Aorta (tissue), 5 donors: ENCODE data around the gene BAZ1B. TPM values are rescaled to one million over a fixed set of nuclear protein-coding genes. Genes with fewer than 3 reads are reported as not detected.
"Not testable (repeated sequence)": the region's sequence is repeated elsewhere in the genome, so short reads cannot be mapped to it uniquely, and the experiment has no call there.

Experiments
- ATAC-seq: fragments of 200-7000 bp; cut with Tn5 transposase; one replicate; pipeline ENCODE4 v1.9.1; 2022; ENCODE audit warnings: moderate library complexity; ENCODE audit not compliant: low FRiP score
- DNase-seq, 2 donors: peaks; one replicate each; pipeline ENCODE4 v3.0.0-alpha.2; 2020
- H3K27ac ChIP-seq, 2 donors: one replicate each; pipeline ENCODE4 v1.5.1; 2013; ENCODE audit warnings: low read length in 2 of 2, mild to moderate bottlenecking in 2 of 2, moderate library complexity in 2 of 2, control low read depth in 1 of 2, inconsistent platforms in 1 of 2, low read depth in 1 of 2
- H3K27me3 ChIP-seq, 2 donors: one replicate each; pipeline ENCODE4 v1.6.1; 2013; ENCODE audit warnings: control low read depth in 1 of 2, low read length in 1 of 2, mild to moderate bottlenecking in 1 of 2, moderate library complexity in 1 of 2; ENCODE audit not compliant: insufficient read depth in 2 of 2, control insufficient read depth in 1 of 2
- H3K36me3 ChIP-seq, 2 donors: one replicate each; pipeline ENCODE4 v1.6.1; 2013; ENCODE audit warnings: control low read depth in 1 of 2, low read length in 1 of 2, mild to moderate bottlenecking in 1 of 2; ENCODE audit not compliant: insufficient read depth in 2 of 2, control insufficient read depth in 1 of 2
- H3K4me1 ChIP-seq, 2 donors: one replicate each; pipeline ENCODE4 v1.6.1; 2013; ENCODE audit warnings: low read length in 2 of 2, control low read depth in 1 of 2, mild to moderate bottlenecking in 1 of 2, moderate library complexity in 1 of 2; ENCODE audit not compliant: insufficient read depth in 2 of 2, control insufficient read depth in 1 of 2
- H3K4me3 ChIP-seq, 2 donors: one replicate each; pipeline ENCODE4 v1.5.1; 2013; ENCODE audit warnings: low read length in 2 of 2, control low read depth in 1 of 2, mild to moderate bottlenecking in 1 of 2
- H3K9me3 ChIP-seq: one replicate; pipeline ENCODE4 v1.6.1; 2013; ENCODE audit warnings: mild to moderate bottlenecking, low read length; ENCODE audit not compliant: control insufficient read depth
- WGBS, 2 donors: extraction: QIAGEN DNeasy Blood & Tissue Kit; methylation state at CpG; one replicate each; pipeline ENCODE4 v1.1.7; 2013; 5-methylcytosine and 5-hydroxymethylcytosine counted together
- intact Hi-C, 2 donors: fragments of 100-400 bp; cut with DNase I; formaldehyde crosslinking; loops; one replicate each; pipeline versions ENCODE4 v1.14.2 to v1.15.0; 2022
- polyA plus RNA-seq, 2 donors: library from polyadenylated mRNA; stranded (reverse); fragments of 200-250 nt; gene quantifications; one replicate each; pipeline ENCODE4 v1.2.3, GENCODE V29; 2013
- total RNA-seq, 2 donors: library from RNA; stranded (reverse); fragmentation: NEBNext Ultra II Directional; extraction: Animal tissue kit (Norgen Biotek cat#: 25700); gene quantifications; one replicate each; pipeline ENCODE4 v1.2.1, GENCODE V29; 2021
- donor health status: healthy with polysubstance abuse.
- donor health status: Bipolar disorder and iron deficiency.
- donor health status: DM: no; HTN: no; CAD: no.
- donor health status: DM: no; HTN: no; CAD: no.
- donor health status: DM: yes; HTN: yes; CAD: no.

BAZ1B gene
- total and polyA plus RNA-seq, 4 donors = 19.1 to 60.0 (median 36.6) TPM

DNA sequence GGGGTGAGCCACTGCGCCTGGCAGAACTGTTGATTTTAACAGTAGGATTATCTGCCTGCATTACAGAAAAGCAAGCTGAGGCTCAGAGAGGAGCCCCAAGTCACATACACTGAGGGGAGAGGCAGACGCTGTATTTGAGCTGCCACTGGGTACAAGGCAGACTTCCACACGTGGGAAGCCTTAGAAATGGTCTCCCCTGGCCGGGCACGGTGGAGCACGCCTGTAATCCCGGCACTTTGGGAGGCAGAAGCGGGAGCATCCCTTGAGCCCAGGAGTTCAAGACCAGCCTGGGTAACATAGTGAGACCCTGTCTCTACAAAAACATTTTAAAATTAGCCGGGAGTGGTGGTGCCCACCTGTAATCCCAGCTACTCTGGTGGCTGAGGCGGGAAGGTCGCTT, 89.4 kb downstream of the BAZ1B start:
- DNase-seq (no peak), ATAC-seq (no peak)
- no peak overlapping the region for H3K27ac ChIP-seq
- H3K27me3 ChIP-seq = no peaks in the 10 kb centered on the region
- no peaks in the 10 kb centered on the region for H3K9me3 ChIP-seq
- no peaks in the 10 kb centered on the region for H3K36me3 ChIP-seq
- H3K4me3 ChIP-seq = no peak overlapping the region
- intact Hi-C loops = no loop called here
- no peaks in the 10 kb centered on the region for H3K4me1 ChIP-seq
- 86 to 89% methylated on average over 11 of the region's 11 CpGs for WGBS, 2 donors

DNA sequence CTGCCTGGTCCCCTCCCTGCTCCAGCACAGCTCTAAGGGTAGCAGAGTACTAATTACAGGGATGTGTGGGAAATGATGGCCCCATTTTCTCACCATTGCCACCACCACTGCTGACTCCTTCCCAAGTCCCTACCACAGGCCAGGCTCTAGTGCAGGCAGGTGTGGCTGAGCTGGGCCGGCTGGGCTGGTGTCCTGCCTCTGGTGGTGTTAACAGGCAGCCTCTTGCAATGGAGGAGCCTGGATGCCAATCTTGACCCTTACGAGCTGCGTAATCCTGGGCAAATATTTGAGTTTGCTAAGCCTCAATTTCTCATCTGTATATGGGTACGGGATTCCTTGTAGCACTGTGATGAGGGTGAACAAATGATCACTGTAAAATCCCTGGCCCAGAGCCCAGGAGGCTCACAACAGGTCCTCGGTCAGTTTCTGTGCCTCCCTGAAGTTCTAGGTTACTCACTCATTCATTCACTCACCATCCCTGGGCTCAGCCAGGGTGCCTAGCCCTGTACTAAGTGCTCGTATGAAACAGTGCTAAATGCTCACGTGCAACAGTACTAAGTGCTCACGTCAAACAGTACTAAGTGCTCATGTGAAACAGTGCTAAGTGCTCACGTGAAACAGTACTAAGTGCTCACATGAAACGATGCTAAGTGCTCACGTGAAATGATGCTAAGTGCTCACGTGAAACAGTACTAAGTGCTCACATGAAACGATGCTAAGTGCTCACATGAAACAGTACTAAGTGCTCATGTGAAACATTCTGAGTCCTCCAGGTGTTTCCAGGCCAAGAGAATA, 90.9 kb downstream of the BAZ1B start:
- no peaks in the 10 kb centered on the region for H3K27me3 ChIP-seq
- intact Hi-C loops = no loop called here
- no peaks in the 10 kb centered on the region for H3K36me3 ChIP-seq
- DNase-seq = peak in 1 of 2 donors; percentile 32
- WGBS, 2 donors = 90 to 92% methylated on average over 13 of the region's 13 CpGs
- no peaks in the 10 kb centered on the region for H3K9me3 ChIP-seq
- no peak for ATAC-seq
- H3K4me1 ChIP-seq = no peaks in the 10 kb centered on the region
- H3K27ac ChIP-seq = no peak overlapping the region
- no peak overlapping the region for H3K4me3 ChIP-seq

DNA sequence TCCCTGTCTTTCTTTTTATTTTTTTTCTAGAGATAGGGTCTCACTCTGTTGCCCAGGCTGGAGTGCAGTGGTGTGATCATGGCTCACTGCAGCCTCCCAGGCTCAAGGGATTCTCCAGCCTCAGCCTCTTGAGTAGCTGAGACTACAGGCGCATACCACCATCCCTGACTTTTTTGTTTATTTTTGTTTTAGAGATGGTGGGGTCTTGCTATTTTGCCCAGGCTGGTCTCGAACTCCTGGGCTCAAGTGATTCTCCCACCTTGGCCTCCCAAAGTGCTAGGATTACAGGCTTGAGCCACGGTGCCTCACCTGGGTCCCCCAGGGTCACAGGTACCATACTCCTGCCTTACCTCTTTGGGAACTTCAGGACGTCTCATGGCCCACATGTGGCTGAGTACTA, 91.6 kb downstream of the BAZ1B start:
- H3K27ac ChIP-seq, H3K36me3 ChIP-seq, H3K9me3 ChIP-seq, ATAC-seq, intact Hi-C loops, H3K27me3 ChIP-seq, DNase-seq, H3K4me1 ChIP-seq, H3K4me3 ChIP-seq: not testable (repeated sequence)
- WGBS, 2 donors = 78 to 82% methylated on average over 4 of the region's 4 CpGs

DNA sequence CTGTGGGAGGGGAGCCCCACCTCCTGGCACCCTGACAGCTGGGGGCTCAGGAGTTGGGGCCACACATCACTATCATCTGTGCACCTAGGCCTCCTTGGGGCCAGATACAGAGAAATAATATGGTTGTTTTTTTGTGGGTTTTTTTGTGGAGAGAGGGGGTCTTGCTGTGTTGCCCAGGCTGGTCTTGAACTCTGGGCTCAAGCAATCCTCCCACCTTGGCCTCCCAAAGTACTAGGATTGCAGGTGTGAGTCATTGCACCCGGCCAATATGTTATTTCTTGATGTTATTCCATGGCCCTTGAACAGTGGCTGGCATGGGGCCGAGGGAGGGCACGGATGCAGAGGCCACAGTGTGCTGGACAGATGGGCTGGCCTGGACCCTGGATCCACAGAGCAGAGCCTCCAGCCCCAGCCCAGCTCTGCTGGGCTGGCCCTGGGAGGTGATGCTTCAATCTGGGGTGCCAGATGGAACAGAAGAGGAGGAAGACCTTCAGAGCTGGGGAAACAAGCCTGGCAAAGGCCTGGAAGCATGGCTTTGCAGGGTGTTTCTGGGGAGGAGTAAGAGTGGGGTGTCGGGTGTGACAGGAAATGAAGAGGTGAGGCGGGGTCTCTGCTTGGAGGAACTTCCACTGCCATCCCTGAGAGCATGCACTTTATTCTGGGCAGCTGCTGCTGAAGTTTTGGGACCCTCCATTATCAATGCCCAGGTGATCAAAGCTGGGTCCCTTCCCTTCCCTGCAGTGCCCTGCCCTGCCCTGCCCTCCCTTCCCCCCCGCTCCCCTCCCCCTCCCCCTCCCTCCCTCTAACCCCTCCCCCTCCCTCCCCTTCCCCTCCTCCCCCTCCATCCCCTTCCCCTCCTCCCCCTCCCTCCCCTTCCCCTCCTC, 92.2 kb downstream of the BAZ1B start:
- Histone ChIP-seq H3K4me1 (no peaks in the 10 kb centered on the region), H3K9me3 (no peaks in the 10 kb centered on the region), H3K4me3 (no peak overlapping the region), H3K27ac (no peak overlapping the region), H3K36me3 (no peaks in the 10 kb centered on the region), H3K27me3 (no peaks in the 10 kb centered on the region)
- peak in 1 of 2 donors; percentile 1 for DNase-seq
- intact Hi-C loops = no loop called here
- 70 to 72% methylated on average over 5 to 6 of the region's 6 CpGs for WGBS, 2 donors
- no peak for ATAC-seq

DNA sequence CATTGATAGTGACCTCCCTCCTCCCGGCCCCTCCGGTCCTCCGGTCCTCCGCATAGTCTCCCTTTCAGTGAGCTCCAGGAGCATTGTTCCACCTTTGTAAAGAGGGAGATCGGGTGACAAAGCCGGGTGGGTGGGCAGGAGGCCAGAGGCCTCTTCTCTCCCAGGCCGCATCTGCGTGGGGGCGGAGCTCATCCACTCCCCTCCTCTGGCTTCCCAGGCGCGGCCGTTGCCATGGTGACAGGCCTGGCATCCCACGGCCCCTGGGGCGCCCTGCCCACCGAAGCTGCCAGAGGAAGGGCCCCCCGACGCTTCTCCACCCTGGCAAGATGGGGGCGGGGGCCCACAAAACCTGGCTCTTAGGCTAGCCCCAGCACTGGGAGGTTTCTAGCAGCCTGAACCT, 92.9 kb downstream of the BAZ1B start:
- no peaks in the 10 kb centered on the region for H3K27me3 ChIP-seq
- no peak overlapping the region for H3K4me3 ChIP-seq
- WGBS, 2 donors = 24 to 42% methylated on average over 14 to 18 of the region's 18 CpGs
- H3K9me3 ChIP-seq = no peaks in the 10 kb centered on the region
- no peak overlapping the region for H3K27ac ChIP-seq
- H3K4me1 ChIP-seq = no peaks in the 10 kb centered on the region
- DNase-seq = no peak
- ATAC-seq = no peak
- intact Hi-C loops = no loop called here
- H3K36me3 ChIP-seq = no peaks in the 10 kb centered on the region

DNA sequence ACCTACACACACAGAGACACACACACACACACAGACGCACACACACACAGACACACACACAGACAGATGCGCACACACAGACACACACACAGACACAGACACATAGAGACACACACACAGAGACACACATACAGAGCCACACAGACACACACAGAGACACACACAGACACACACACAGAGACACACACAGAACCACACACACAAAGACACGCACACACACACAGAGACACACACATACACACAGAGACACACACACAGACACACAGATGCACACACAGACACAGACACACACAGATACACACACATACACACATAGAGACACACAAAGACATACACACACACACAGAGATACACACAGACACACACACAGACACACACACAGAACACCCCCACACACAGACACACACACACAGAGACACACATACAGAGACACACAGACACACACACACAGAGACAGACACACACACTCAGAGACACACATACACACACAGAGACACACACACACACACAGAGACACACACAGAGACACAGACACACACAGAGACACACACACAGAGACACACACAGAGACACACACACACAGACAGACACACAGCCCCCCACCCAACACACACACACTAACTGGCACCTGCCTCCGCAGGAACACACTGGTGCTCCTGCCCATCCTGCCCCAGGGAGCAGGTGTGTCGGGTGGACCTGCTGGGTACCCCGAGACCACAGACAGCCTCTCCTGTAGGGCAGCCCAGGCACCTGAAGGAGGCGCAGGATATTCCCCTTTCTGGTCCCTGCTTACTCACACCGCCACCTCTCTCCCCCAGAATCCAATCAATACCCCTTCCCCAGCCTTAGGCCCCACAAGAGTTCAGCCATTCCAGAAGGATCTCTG, 93.9 kb downstream of the BAZ1B start:
- no peaks in the 10 kb centered on the region for H3K36me3 ChIP-seq
- no peak overlapping the region for H3K4me3 ChIP-seq
- DNase-seq = no peak
- H3K27me3 ChIP-seq = no peaks in the 10 kb centered on the region
- ATAC-seq = no peak
- H3K4me1 ChIP-seq = no peaks in the 10 kb centered on the region
- intact Hi-C loops = no loop called here
- no peaks in the 10 kb centered on the region for H3K9me3 ChIP-seq
- H3K27ac ChIP-seq = no peak overlapping the region
- WGBS, 2 donors = 86 to 96% methylated on average over 8 of the region's 8 CpGs

DNA sequence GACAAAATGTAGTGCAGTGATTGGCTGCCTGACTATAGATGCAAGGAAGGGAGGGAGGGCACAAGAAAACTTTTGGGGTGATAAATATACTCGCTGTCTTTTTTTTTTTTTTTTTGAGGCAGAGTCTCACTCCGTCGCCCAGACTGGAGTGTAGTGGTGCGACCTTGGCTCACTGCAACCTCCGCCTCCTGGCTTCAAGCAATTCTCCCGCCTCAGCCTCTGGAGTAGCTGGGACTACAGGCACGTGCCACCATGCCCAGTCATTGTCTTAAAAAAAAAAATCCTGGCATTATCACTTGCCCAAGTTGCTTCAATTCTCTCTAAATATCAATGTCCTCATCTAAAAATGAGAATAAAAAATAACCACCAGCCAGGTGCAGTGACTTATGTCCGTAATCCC, 96.1 kb downstream of the BAZ1B start:
- ATAC-seq = no peak
- DNase-seq = no peak
- Histone ChIP-seq H3K4me3 (no peak overlapping the region), H3K9me3 (no peaks in the 10 kb centered on the region), H3K36me3 (no peaks in the 10 kb centered on the region), H3K27me3 (no peaks in the 10 kb centered on the region), H3K4me1 (no peaks in the 10 kb centered on the region), H3K27ac (no peak overlapping the region)
- WGBS, 2 donors = 88 to 93% methylated on average over 8 of the region's 8 CpGs
- intact Hi-C loops = no loop called here

DNA sequence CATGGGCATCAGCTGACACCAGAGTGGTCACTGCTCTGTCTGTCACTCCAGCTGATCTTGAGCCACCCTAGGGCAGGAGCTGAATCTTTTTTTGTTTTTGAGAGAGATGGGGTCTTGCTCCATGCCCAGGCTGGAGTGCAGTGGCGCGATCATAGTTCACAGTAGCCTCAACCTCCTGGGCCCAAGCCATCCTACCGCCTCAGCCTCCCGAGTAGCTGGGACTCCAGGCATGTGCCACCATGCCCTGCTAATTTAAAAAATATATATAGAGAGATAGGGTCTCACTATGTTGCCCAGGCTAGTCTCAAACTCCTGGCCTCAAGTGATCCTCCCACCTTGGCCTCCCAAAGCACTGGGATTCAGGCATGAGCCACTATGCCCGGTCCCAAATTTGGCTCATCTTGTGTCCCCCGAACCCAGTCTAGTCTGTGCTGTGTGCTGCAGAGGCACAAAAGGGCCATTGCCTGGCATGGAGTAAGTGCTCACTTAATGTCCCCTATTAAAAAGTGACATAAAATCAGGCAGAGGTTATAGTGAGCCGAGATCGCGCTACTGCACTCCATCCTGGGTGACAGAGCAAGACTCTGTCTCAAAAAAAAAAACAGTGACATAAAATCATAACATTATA, 96.6 kb downstream of the BAZ1B start:
- no peak overlapping the region for H3K4me3 ChIP-seq
- ATAC-seq = no peak
- H3K4me1 ChIP-seq = no peaks in the 10 kb centered on the region
- H3K9me3 ChIP-seq = no peaks in the 10 kb centered on the region
- DNase-seq = no peak
- no peak overlapping the region for H3K27ac ChIP-seq
- intact Hi-C loops = no loop called here
- WGBS, 2 donors = 97% methylated on average over 9 of the region's 9 CpGs
- no peaks in the 10 kb centered on the region for H3K27me3 ChIP-seq
- H3K36me3 ChIP-seq = no peaks in the 10 kb centered on the region
